Measurements from ENCODE around the gene PHF20.
"Not testable (repeated sequence)": the region's sequence is repeated elsewhere in the genome, so short reads cannot be mapped to it uniquely, and the experiment has no call there.

The PHF20 gene

GRCh38 chr20:35764936-35765335 is 6.9 kb upstream of the PHF20 start:
- not testable (repeated sequence) for H3K27ac ChIP-seq (ENCODE audit: insufficient read depth, low read depth, low read length, poor library complexity, severe bottlenecking); H3K27me3 ChIP-seq (ENCODE audit: control insufficient read depth, insufficient read depth, low read length, poor library complexity, severe bottlenecking); H3K36me3 ChIP-seq (ENCODE audit: control insufficient read depth, insufficient read depth, low read length); H3K4me1 ChIP-seq (ENCODE audit: control insufficient read depth, insufficient read depth, low read length); H3K9me3 ChIP-seq (ENCODE audit: control insufficient read depth, low read length); H3K4me3 ChIP-seq (ENCODE audit: insufficient read depth, low read depth, low read length)
- 89 to 91% methylated on average over 2 of the region's 2 CpGs for WGBS, 2 experiments

- H3K36me3 ChIP-seq (ENCODE audit: control insufficient read depth, insufficient read depth, low read length): no peaks in the 10 kb centered on the region
- no peaks in the 10 kb centered on the region for H3K9me3 ChIP-seq (ENCODE audit: control insufficient read depth, low read length)
- H3K27ac ChIP-seq (ENCODE audit: insufficient read depth, low read depth, low read length, poor library complexity, severe bottlenecking): no peak overlapping the region
- no peak overlapping the region for H3K4me3 ChIP-seq (ENCODE audit: insufficient read depth, low read depth, low read length)
- whole genome bisulfite sequencing, 2 experiments: 88 to 93% methylated on average over 4 of the region's 4 CpGs
- peaks cover 9% of the 10 kb centered on the region for H3K4me1 ChIP-seq (ENCODE audit: control insufficient read depth, insufficient read depth, low read length)
- no peaks in the 10 kb centered on the region for H3K27me3 ChIP-seq (ENCODE audit: control insufficient read depth, insufficient read depth, low read length, poor library complexity, severe bottlenecking)
Measured at GRCh38 chr20:35766843-35767242, 5.0 kb upstream of the PHF20 start.

- Histone ChIP-seq H3K27ac (ENCODE audit: insufficient read depth, low read depth, low read length, poor library complexity, severe bottlenecking) (no peak overlapping the region), H3K4me1 (ENCODE audit: control insufficient read depth, insufficient read depth, low read length) (peaks cover 10% of the 10 kb centered on the region), H3K27me3 (ENCODE audit: control insufficient read depth, insufficient read depth, low read length, poor library complexity, severe bottlenecking) (no peaks in the 10 kb centered on the region), H3K36me3 (ENCODE audit: control insufficient read depth, insufficient read depth, low read length) (no peaks in the 10 kb centered on the region), H3K4me3 (ENCODE audit: insufficient read depth, low read depth, low read length) (no peak overlapping the region), H3K9me3 (ENCODE audit: control insufficient read depth, low read length) (no peaks in the 10 kb centered on the region)
- WGBS, 2 experiments: 81 to 82% methylated on average over 12 of the region's 12 CpGs
Measured at GRCh38 chr20:35767683-35768481, 3.9 kb upstream of the PHF20 start.

- no peaks in the 10 kb centered on the region for H3K9me3 ChIP-seq (ENCODE audit: control insufficient read depth, low read length)
- WGBS, 2 experiments: 49 to 52% methylated on average over 5 of the region's 5 CpGs
- peak overlapping the region; percentile 90 for H3K27ac ChIP-seq (ENCODE audit: insufficient read depth, low read depth, low read length, poor library complexity, severe bottlenecking)
- no peaks in the 10 kb centered on the region for H3K36me3 ChIP-seq (ENCODE audit: control insufficient read depth, insufficient read depth, low read length)
- H3K4me3 ChIP-seq (ENCODE audit: insufficient read depth, low read depth, low read length): no peak overlapping the region
- no peaks in the 10 kb centered on the region for H3K27me3 ChIP-seq (ENCODE audit: control insufficient read depth, insufficient read depth, low read length, poor library complexity, severe bottlenecking)
- peaks cover 17% of the 10 kb centered on the region for H3K4me1 ChIP-seq (ENCODE audit: control insufficient read depth, insufficient read depth, low read length)
Measured at GRCh38 chr20:35768731-35769664, 2.8 kb upstream of the PHF20 start.

GRCh38 chr20:35771367-35771688 is 487 bp upstream of the PHF20 start:
- Histone ChIP-seq H3K4me3 (ENCODE audit: insufficient read depth, low read depth, low read length) (no peak overlapping the region), H3K27me3 (ENCODE audit: control insufficient read depth, insufficient read depth, low read length, poor library complexity, severe bottlenecking) (no peaks in the 10 kb centered on the region), H3K9me3 (ENCODE audit: control insufficient read depth, low read length) (no peaks in the 10 kb centered on the region), H3K4me1 (ENCODE audit: control insufficient read depth, insufficient read depth, low read length) (peaks cover 21% of the 10 kb centered on the region), H3K36me3 (ENCODE audit: control insufficient read depth, insufficient read depth, low read length) (no peaks in the 10 kb centered on the region), H3K27ac (ENCODE audit: insufficient read depth, low read depth, low read length, poor library complexity, severe bottlenecking) (no peak overlapping the region)
- 84 to 88% methylated on average over 9 of the region's 9 CpGs for WGBS, 2 experiments

GRCh38 chr20:35772563-35773058 is 796 bp downstream of the PHF20 start:
- Histone ChIP-seq H3K4me1 (ENCODE audit: control insufficient read depth, insufficient read depth, low read length) (peaks cover 21% of the 10 kb centered on the region), H3K4me3 (ENCODE audit: insufficient read depth, low read depth, low read length) (peak overlapping the region; percentile 86), H3K27ac (ENCODE audit: insufficient read depth, low read depth, low read length, poor library complexity, severe bottlenecking) (peak overlapping the region; percentile 48), H3K36me3 (ENCODE audit: control insufficient read depth, insufficient read depth, low read length) (no peaks in the 10 kb centered on the region), H3K9me3 (ENCODE audit: control insufficient read depth, low read length) (no peaks in the 10 kb centered on the region), H3K27me3 (ENCODE audit: control insufficient read depth, insufficient read depth, low read length, poor library complexity, severe bottlenecking) (no peaks in the 10 kb centered on the region)
- 14 to 24% methylated on average over 7 to 8 of the region's 8 CpGs for WGBS, 2 experiments

- H3K36me3 ChIP-seq (ENCODE audit: control insufficient read depth, insufficient read depth, low read length): no peaks in the 10 kb centered on the region
- H3K4me3 ChIP-seq (ENCODE audit: insufficient read depth, low read depth, low read length): peak overlapping the region; percentile 86
- H3K27me3 ChIP-seq (ENCODE audit: control insufficient read depth, insufficient read depth, low read length, poor library complexity, severe bottlenecking): no peaks in the 10 kb centered on the region
- no peaks in the 10 kb centered on the region for H3K9me3 ChIP-seq (ENCODE audit: control insufficient read depth, low read length)
- 57 to 62% methylated on average over 8 of the region's 8 CpGs for WGBS, 2 experiments
- H3K4me1 ChIP-seq (ENCODE audit: control insufficient read depth, insufficient read depth, low read length): peaks cover 21% of the 10 kb centered on the region
- no peak overlapping the region for H3K27ac ChIP-seq (ENCODE audit: insufficient read depth, low read depth, low read length, poor library complexity, severe bottlenecking)
Measured at GRCh38 chr20:35773154-35773751, 1.4 kb downstream of the PHF20 start.

GRCh38 chr20:35774391-35774790 is 2.6 kb downstream of the PHF20 start:
- Histone ChIP-seq H3K27ac (ENCODE audit: insufficient read depth, low read depth, low read length, poor library complexity, severe bottlenecking) (no peak overlapping the region), H3K4me3 (ENCODE audit: insufficient read depth, low read depth, low read length) (no peak overlapping the region), H3K36me3 (ENCODE audit: control insufficient read depth, insufficient read depth, low read length) (no peaks in the 10 kb centered on the region), H3K4me1 (ENCODE audit: control insufficient read depth, insufficient read depth, low read length) (peaks cover 13% of the 10 kb centered on the region), H3K9me3 (ENCODE audit: control insufficient read depth, low read length) (no peaks in the 10 kb centered on the region), H3K27me3 (ENCODE audit: control insufficient read depth, insufficient read depth, low read length, poor library complexity, severe bottlenecking) (no peaks in the 10 kb centered on the region)
- WGBS, 2 experiments: 75 to 89% methylated on average over 1 of the region's 1 CpG

GRCh38 chr20:35776513-35777101 is 4.8 kb downstream of the PHF20 start:
- Histone ChIP-seq H3K9me3 (ENCODE audit: control insufficient read depth, low read length) (no peaks in the 10 kb centered on the region), H3K36me3 (ENCODE audit: control insufficient read depth, insufficient read depth, low read length) (no peaks in the 10 kb centered on the region), H3K4me1 (ENCODE audit: control insufficient read depth, insufficient read depth, low read length) (peaks cover 12% of the 10 kb centered on the region), H3K27ac (ENCODE audit: insufficient read depth, low read depth, low read length, poor library complexity, severe bottlenecking) (no peak overlapping the region), H3K27me3 (ENCODE audit: control insufficient read depth, insufficient read depth, low read length, poor library complexity, severe bottlenecking) (no peaks in the 10 kb centered on the region), H3K4me3 (ENCODE audit: insufficient read depth, low read depth, low read length) (no peak overlapping the region)
- WGBS, 2 experiments: 91 to 92% methylated on average over 4 of the region's 4 CpGs

Measured in ectodermal cell (in vitro differentiated cells).